ENCODE results near the gene IL13RA2. TPM values are rescaled to one million over a fixed set of nuclear protein-coding genes. Genes with fewer than 3 reads are reported as not detected.

Gene IL13RA2
- total RNA-seq, 1 donor from 2014 or later = 0.74 TPM

DNA sequence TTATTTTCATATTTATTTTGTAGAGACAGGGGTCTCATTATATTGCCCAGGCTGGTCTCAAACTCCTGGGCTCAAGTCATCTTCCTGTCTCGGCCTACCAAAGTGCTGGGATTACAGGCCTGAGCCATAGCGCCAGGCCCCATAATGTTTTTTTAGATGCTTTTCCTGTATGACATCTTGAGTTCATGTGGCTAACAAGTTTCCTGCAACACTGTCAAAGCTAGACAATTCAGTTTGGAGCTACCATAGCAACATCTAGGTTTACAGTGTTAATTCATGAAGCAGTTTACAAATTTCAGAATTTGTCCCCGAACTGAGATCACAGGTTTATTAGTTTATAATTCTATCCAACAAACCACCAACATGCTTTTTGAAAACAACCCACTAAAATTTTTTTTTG, 6.4 kb upstream of the IL13RA2 start:
- no peak for TF ChIP-seq CTCF (IDR thresholded peaks at IDR 0.05)
- no peak for TF ChIP-seq POLR2AphosphoS5 (IDR thresholded peaks at IDR 0.05; ENCODE audit: insufficient read depth in 1 of 2, low read depth in 1 of 2)
- TF ChIP-seq POLR2A (IDR thresholded peaks at IDR 0.05) = no peak
- no peak overlapping the region for H3K4me3 ChIP-seq
- no peak for DNase-seq (ENCODE audit: extremely low spot score in 2 of 2)
- H3K27ac ChIP-seq = no peak overlapping the region
- intact Hi-C loops (cut with DNase I) = no loop called here
- H3K4me1 ChIP-seq = no peaks in the 10 kb centered on the region
- no peaks in the 10 kb centered on the region for H3K27me3 ChIP-seq
- no peaks in the 10 kb centered on the region for H3K36me3 ChIP-seq
- no peaks in the 10 kb centered on the region for H3K9me3 ChIP-seq

GRCh38 chrX:115023139-115023538, 5.7 kb upstream of the IL13RA2 start:
- H3K9me3 ChIP-seq = no peaks in the 10 kb centered on the region
- intact Hi-C loops (cut with DNase I) = no loop called here
- H3K36me3 ChIP-seq = no peaks in the 10 kb centered on the region
- no peak for DNase-seq (ENCODE audit: extremely low spot score in 2 of 2)
- no peak overlapping the region for H3K4me3 ChIP-seq
- no peaks in the 10 kb centered on the region for H3K27me3 ChIP-seq
- TF ChIP-seq POLR2AphosphoS5 (IDR thresholded peaks at IDR 0.05; ENCODE audit: insufficient read depth in 1 of 2, low read depth in 1 of 2) (peak in 1 of 2 donors; percentile 46), POLR2A (IDR thresholded peaks at IDR 0.05) (no peak), CTCF (IDR thresholded peaks at IDR 0.05) (no peak)
- H3K27ac ChIP-seq = no peak overlapping the region
- H3K4me1 ChIP-seq = no peaks in the 10 kb centered on the region

GRCh38 chrX:115021121-115021520, 3.7 kb upstream of the IL13RA2 start:
- no peak for DNase-seq (ENCODE audit: extremely low spot score in 2 of 2)
- no peak overlapping the region for H3K4me3 ChIP-seq
- H3K27me3 ChIP-seq = no peaks in the 10 kb centered on the region
- intact Hi-C loops (cut with DNase I) = no loop called here
- no peak overlapping the region for H3K27ac ChIP-seq
- H3K9me3 ChIP-seq = no peaks in the 10 kb centered on the region
- H3K4me1 ChIP-seq = no peaks in the 10 kb centered on the region
- TF ChIP-seq POLR2AphosphoS5 (IDR thresholded peaks at IDR 0.05; ENCODE audit: insufficient read depth in 1 of 2, low read depth in 1 of 2) (no peak), POLR2A (IDR thresholded peaks at IDR 0.05) (no peak), CTCF (IDR thresholded peaks at IDR 0.05) (no peak)
- no peaks in the 10 kb centered on the region for H3K36me3 ChIP-seq

DNA sequence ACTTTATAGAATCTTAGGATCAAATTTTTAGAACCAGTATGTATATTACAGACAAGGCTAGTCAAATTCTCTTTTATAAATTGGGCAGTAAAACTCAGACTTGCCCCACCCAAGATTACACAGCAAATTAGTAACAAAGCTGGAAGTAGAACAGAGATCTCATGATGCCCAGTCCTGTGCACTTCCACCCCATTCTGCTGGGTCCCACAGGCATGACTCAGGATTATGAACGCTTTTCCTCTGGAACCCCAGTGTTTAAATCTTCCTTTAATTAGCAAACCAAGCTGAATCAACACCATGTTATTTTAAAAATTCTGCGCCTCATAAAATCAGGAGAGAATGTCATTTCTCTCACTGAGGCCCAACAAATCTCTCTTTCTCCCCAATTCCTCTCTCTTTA, 1.5 kb upstream of the IL13RA2 start:
- no peaks in the 10 kb centered on the region for H3K27me3 ChIP-seq
- no peaks in the 10 kb centered on the region for H3K36me3 ChIP-seq
- H3K4me1 ChIP-seq = no peaks in the 10 kb centered on the region
- intact Hi-C loops (cut with DNase I) = no loop called here
- H3K4me3 ChIP-seq = no peak overlapping the region
- TF ChIP-seq POLR2A (IDR thresholded peaks at IDR 0.05) = no peak
- no peak for TF ChIP-seq POLR2AphosphoS5 (IDR thresholded peaks at IDR 0.05; ENCODE audit: insufficient read depth in 1 of 2, low read depth in 1 of 2)
- no peak for TF ChIP-seq CTCF (IDR thresholded peaks at IDR 0.05)
- no peak for DNase-seq (ENCODE audit: extremely low spot score in 2 of 2)
- no peak overlapping the region for H3K27ac ChIP-seq
- H3K9me3 ChIP-seq = no peaks in the 10 kb centered on the region

- no peaks in the 10 kb centered on the region for H3K27me3 ChIP-seq
- H3K4me3 ChIP-seq = no peak overlapping the region
- no peak overlapping the region for H3K27ac ChIP-seq
- H3K4me1 ChIP-seq = no peaks in the 10 kb centered on the region
- DNase-seq (ENCODE audit: extremely low spot score in 2 of 2) = no peak
- H3K9me3 ChIP-seq = no peaks in the 10 kb centered on the region
- intact Hi-C loops (cut with DNase I) = no loop called here
- no peak for TF ChIP-seq CTCF (IDR thresholded peaks at IDR 0.05)
- TF ChIP-seq POLR2A (IDR thresholded peaks at IDR 0.05) = no peak
- no peak for TF ChIP-seq POLR2AphosphoS5 (IDR thresholded peaks at IDR 0.05; ENCODE audit: insufficient read depth in 1 of 2, low read depth in 1 of 2)
- H3K36me3 ChIP-seq = no peaks in the 10 kb centered on the region
Measured at GRCh38 chrX:115018040-115018647, 728 bp upstream of the IL13RA2 start.

All from vagina (tissue), 2 donors.